GM21447 (cell line): ENCODE data around the gene TOP3B.

Source experiments
- ATAC-seq: cut with Tn5 transposase; IDR thresholded peaks from one replicate; pipeline ENCODE4 v1.9.1; 2021; ENCODE audit not compliant: unreplicated experiment

TOP3B gene

DNA sequence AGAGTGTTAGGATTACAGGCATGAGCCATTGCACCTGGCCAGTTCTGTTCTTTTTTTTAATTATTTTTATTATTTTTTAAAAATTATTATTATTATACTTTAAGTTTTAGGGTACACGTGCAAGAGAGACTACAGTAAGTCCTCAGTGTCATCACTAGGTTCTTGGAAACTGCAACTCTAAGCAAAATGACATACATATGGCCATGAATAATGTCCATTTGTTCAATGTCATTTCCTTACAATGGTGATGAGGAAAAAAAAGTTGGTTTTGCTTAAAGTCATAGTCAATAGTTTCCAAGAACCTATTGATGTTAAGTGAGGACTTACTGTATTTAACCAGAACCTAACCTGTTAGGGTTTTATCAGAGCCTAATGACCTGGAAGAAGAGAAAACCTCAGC is 29.4 kb upstream of the TOP3B start:
- no peak for ATAC-seq

- no peak for ATAC-seq
These were observed 27.8 kb upstream of the TOP3B start for GRCh38 chr22:22010358-22010757.

DNA sequence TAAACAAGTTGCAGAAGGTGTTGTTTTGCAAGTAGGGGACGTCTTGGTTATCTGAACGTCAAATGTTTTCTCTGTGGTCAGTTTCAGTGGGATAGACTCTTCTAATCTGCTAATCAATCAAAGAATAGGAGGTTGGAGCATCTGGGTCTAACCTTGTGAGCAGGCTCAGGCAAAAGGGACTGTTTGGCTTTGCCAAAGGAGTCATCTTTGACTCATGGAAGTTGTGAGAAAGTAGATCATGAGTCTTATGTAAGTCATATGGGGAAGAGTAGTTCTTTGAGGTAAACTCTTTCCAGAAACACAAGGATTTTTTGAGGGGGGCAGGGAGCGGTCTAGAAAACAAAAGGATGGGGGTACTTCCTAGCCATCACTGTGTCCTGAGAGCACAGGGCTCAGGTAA is 27.1 kb upstream of the TOP3B start:
- ATAC-seq: no peak

- no peak for ATAC-seq
These were observed 24.0 kb upstream of the TOP3B start for GRCh38 chr22:22006596-22006990.

DNA sequence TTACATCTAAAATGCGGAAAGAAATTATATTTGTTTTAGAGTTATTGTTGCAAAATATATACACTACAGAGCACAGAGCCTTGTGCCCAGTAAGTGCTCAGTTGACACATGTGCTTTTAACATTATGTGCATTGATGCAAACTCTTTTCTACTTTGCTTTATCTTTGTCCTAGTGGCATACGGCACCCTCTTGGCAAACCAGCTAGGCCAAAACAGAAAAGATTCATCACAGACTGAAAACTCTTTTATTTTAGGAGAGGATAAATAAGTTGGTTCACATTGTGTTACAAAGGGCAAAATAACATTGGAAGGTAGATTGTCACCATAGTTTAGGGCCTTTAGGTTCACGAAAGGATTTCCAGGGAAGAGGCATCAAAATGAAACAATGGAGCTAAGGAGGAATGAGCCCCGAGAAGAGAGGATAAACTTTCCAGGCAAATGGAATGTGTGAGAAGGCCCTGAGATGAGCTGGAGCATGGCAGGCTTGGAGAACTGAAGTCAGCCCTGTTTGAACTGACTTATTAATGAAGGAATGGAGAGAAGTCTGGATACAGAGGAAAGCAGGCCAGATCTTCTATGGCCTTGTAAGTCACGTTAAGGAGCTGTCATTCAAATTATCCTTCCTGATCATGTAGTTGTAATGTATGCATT is 23.5 kb upstream of the TOP3B start:
- no peak for ATAC-seq

DNA sequence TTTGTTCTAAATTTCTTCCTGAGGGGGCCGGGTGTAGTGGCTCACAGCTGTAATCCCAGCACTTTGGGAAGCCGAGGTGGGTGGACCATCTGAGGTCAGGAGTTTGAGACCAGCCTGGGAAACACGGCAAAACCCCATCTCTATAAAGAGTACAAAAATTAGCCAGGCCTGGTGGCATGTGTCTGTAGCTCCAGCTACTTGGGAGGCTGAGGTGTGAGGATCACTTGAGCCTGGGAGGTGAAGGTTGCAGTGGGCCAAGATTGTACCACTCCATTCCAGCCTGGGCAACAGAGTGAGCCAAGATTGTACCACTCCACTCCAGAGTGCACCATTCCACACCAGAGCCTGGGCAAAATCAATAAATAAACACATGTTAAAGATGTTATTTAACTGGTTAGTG is 20.6 kb upstream of the TOP3B start:
- ATAC-seq: no peak

GRCh38 chr22:22002526-22003055 is 20.0 kb upstream of the TOP3B start:
- no peak for ATAC-seq

DNA sequence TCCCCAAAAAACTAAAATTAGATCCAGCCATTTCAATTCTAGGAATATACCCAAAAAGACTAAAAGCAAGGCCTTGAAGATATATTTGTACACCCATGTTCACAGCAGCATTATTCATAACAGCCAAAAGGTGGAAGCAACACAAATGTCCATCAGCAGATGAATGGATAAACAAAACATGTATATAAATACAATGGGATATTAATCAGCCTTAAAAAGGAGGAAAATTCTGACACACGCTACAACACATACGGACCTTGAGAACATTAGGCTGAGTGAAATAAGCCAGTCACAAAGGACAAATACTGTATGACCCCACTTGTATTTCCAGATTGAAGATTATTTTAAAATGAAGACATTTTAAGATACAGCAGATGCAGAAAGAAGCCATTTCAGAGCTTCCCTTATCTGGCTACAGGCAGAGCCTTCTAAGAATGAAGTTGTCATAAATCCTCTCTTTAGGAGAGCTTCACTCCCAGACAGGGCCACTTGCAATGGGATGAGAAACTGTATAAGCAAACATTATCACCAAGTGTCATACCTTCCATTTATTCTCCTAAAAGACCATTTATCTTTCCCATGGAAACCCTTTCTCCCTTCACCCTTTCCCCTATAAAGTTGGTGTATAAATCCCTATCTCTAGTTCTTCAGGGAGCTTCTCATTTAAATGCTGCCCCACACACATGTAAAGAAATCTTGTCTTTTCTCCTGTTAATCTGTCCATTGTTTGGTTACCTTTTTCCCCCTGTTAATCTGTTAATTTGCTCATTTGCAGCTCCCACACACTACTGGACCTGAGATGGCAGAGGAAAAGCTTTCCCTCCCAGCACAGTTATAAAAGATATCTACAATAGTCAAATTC is 19.3 kb upstream of the TOP3B start:
- ATAC-seq: no peak

DNA sequence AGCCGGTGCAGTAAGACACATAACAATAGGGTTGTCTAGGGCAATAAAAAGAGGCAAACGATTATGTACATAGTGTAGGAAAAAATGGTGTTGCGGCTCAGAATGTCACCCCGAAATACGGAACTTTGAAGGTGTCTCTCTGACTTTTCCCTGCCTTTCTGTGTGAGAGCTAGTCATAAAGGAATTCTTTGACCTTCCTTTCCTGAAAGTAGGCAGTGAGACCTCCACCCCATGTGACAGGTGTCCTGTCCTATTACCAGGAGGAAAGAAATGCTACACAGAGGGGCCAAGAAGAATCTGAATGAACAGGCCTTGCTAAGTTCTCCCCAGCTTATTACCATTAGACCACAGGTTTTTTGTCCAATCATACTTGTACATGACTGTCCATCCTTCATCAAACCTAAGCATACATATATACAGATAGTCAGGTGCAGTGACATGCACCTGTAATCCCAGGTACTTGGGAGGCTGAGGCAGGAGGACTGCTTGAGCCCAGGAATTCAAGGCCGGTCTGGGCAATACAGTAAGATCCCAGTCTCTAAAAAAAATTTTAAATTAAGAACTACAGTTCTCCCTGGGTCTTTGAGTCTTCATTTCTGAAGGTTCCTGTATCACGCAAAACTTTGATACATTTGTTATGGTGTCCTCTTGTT is 16.1 kb upstream of the TOP3B start:
- no peak for ATAC-seq

DNA sequence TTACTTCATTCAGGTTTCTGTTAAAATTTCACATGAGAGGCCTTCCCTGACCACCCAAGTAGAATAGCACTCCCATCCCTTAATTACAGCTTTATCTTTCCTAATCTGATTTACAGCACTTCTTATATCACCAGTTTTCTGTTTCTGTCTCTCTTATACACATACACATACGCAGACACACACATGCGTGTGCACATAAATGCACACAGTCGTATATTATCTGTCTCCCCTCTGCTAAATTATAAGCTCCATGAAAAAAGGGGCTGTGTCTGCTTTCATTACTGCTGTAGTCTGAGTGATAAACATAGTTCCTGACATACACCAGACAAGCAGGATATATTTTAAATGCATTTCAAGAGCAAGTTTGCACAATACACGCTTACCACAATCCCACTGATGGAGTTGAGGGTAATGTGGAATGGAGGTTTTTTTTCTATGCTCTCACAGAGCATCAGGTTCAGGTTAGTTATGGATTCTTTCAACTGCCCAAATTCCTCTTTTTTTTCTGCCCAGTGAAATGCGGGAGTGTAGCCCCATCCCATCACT is 13.7 kb upstream of the TOP3B start:
- no peak for ATAC-seq

DNA sequence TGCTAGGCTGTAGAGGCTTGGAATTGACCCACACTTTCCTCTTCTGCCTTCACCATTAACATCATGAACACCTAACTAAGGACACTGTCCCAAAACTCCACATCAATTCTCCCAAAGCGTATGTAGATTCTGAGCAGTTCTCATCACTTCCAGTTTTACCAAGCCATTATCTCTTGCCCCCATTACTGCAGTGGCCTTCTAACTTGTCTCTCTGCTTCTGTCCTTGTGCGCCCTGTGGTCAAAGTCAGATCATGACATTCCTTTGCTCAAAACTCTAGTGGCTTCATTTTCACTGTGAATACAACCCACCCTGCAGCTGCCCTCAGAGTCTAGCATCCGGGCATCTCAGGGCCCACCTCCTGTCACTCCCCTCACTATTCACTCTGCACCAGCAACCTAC is 13.1 kb upstream of the TOP3B start:
- no peak for ATAC-seq

DNA sequence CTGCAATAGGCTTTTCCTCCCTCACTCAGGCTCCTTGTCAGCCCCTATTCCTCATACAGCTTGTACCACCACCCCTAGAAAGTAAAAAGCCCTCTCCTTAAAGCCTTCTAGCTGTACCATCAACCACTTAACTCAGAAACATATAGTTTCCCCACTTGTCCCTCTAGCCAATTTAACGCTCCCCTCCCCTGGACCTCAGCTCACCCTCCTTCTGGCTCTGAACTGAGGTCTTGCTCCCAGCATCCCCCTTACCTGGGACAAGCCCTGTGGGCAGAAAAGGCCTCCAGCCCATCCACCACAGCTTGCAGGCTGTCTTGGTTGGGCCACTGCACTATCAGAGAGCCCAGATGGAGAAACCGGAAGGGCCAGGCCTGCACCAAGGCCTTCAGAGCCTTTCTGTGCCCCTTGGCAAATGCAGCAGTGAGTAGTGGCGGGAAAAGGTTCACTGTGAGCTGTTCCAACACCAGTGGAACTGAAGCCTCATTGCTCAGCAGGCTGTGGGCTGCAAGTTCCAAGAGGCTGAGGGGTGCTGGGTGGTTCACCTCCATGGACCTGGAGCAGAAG is 12.4 kb upstream of the TOP3B start:
- no peak for ATAC-seq

DNA sequence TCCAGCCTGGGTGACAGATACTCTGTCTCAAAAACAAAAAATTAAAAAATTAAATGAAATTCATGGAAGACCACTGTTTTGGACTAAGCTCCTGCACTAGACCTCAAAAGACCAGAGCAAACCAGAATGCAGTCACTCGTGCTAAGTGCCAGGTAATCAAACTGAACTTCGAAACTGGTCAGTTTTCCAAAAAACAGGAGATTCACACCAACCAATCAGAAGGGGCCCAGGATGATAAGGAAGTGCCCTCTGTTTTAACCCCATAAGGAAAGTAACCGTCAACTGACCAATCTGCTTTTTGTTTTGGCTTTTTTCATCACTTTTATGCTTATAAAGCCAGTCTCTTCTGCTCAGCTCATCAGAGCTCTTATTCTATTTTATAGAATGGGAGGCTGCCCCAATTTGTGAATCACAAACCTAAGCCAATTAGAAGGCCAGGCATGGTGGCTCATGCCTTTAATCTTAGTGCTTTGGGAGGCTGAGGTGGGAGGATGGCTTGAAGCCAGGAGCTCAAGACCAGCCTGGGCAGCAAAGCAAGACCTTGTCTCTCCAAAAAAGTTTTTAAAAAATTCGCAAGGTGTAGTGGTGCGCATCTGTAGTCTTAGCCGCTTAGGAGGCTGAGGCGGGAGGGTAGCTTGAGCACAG is 10.1 kb upstream of the TOP3B start:
- ATAC-seq: no peak

GRCh38 chr22:21991774-21992173 is 9.2 kb upstream of the TOP3B start:
- no peak for ATAC-seq

DNA sequence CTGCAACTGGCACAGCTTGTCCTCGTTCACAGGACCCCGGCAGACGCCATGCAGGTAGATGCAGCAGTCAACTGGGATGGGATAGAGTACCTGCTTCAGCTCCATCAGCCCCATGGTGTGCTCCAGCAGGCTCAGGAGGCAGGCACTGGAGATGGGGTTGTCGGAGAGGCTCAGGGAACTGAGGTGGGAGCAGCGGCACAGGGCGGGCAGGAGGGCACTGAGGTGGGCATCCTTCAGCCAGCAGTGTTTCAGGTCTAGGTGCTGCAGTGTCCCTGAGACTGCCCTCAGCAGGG is 8.7 kb upstream of the TOP3B start:
- no peak for ATAC-seq

DNA sequence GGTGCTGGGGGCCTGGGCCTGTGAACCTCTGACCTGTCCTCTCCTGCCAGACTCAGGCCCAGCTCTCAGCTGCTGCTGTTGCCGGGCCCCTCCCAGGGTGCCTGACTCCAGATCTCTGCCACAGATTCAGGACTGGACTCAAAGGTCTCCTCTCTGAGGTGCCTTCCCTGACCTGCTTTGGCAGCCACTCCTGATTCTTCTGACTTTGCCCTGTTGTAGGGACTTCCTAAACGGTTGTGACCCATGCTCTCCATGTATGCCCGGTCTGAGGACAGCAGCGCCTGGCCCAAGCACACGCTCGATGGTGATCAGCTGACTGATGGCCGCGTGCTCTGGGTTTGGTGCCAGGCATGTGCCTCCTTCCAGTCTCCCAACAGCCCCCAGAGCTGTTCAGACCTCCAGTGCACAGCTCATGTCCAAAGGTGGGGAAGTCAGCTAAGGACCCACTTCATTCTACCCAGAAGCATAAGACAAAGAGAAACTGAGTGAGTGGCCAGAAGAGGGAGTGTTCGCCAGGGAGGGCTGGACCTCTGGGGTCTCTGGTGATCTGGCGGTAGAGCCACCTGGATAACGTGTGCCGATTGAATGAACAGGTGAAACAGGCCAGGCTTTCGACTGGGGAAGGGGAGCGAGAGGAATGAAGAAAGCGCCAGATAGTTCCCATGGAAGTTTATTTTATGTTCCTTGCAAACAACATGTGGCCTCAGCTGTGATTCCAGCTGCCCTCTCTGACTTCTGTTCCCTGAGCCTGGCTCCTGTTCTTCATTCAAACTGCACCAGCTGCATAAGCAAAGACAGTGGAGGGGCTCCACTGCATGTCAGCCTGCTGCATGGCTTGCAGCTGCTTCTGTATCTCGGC is 8.1 kb upstream of the TOP3B start:
- no peak for ATAC-seq

DNA sequence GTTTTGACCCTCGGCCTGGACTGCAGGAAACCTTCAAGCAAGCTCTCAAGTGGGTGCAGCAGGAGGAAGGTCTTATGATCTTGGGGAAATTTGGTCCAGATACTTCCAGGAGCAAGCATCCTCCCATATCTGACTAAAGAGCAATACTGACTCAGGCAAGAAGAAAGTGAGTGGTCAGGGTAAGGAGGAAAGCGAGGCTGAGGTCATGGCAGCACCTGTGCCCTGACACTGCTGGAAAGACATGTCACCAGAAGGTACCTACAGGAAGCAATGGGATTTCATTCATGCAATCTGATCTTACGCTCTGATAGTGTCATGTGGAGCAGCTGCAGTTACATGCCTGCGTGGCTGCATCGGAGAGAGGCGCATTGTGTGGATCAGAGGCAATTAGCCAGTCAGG is 6.5 kb upstream of the TOP3B start:
- no peak for ATAC-seq

GRCh38 chr22:21985214-21985613 is 2.6 kb upstream of the TOP3B start:
- ATAC-seq: no peak

GRCh38 chr22:21984793-21985192 is 2.2 kb upstream of the TOP3B start:
- ATAC-seq: no peak

- no peak for ATAC-seq
These were observed 713 bp downstream of the TOP3B start for GRCh38 chr22:21981874-21982273.
